ENCODE measurements around the gene ST6GALNAC1.
A peak's percentile ranks its signal among the peaks of the same experiment; 100 is the strongest.

ST6GALNAC1 gene

GRCh38 chr17:76675648-76676047 is 32.1 kb upstream of the ST6GALNAC1 start:
- no peak for DNase-seq

GRCh38 chr17:76674600-76674999 is 31.0 kb upstream of the ST6GALNAC1 start:
- DNase-seq: no peak

- DNase-seq: no peak
These were observed 30.2 kb upstream of the ST6GALNAC1 start for GRCh38 chr17:76673729-76674128.

- no peak for DNase-seq
These were observed 29.3 kb upstream of the ST6GALNAC1 start for GRCh38 chr17:76672892-76673291.

GRCh38 chr17:76672270-76672851 is 28.8 kb upstream of the ST6GALNAC1 start:
- DNase-seq: peak; percentile 25

- DNase-seq: no peak
These were observed 28.3 kb upstream of the ST6GALNAC1 start for GRCh38 chr17:76671912-76672262.

GRCh38 chr17:76671123-76671911 is 27.8 kb upstream of the ST6GALNAC1 start:
- peak; percentile 100 for DNase-seq

- DNase-seq: no peak
These were observed 27.2 kb upstream of the ST6GALNAC1 start for GRCh38 chr17:76670718-76671122.

- no peak for DNase-seq
These were observed 26.6 kb upstream of the ST6GALNAC1 start for GRCh38 chr17:76670020-76670717.

- no peak for DNase-seq
These were observed 24.4 kb upstream of the ST6GALNAC1 start for GRCh38 chr17:76667786-76668453.

GRCh38 chr17:76667491-76667755 is 23.9 kb upstream of the ST6GALNAC1 start:
- no peak for DNase-seq

GRCh38 chr17:76660656-76661042 is 17.1 kb upstream of the ST6GALNAC1 start:
- DNase-seq: no peak

GRCh38 chr17:76659928-76660655 is 16.5 kb upstream of the ST6GALNAC1 start:
- DNase-seq: peak; percentile 73

- DNase-seq: no peak
These were observed 14.7 kb upstream of the ST6GALNAC1 start for GRCh38 chr17:76658242-76658662.

GRCh38 chr17:76657505-76658241 is 14.1 kb upstream of the ST6GALNAC1 start:
- DNase-seq: no peak

GRCh38 chr17:76654408-76654807 is 10.9 kb upstream of the ST6GALNAC1 start:
- DNase-seq: peak; percentile 73

- no peak for DNase-seq
These were observed 6.9 kb upstream of the ST6GALNAC1 start for GRCh38 chr17:76650504-76650903.

- no peak for DNase-seq
These were observed 3.2 kb upstream of the ST6GALNAC1 start for GRCh38 chr17:76646712-76647111.

GRCh38 chr17:76645481-76645880 is 1.9 kb upstream of the ST6GALNAC1 start:
- no peak for DNase-seq

GRCh38 chr17:76644995-76645394 is 1.4 kb upstream of the ST6GALNAC1 start:
- no peak for DNase-seq

- peak; percentile 36 for DNase-seq
These were observed 563 bp downstream of the ST6GALNAC1 start for GRCh38 chr17:76642994-76643393.

- DNase-seq: no peak
These were observed 1.5 kb downstream of the ST6GALNAC1 start for GRCh38 chr17:76642032-76642561.

Data from hematopoietic multipotent progenitor cell treated with erythropoietin and hydrocortisone succinate and interleukin-3 and kit ligand, for 8 days (in vitro differentiated cells).